ENCODE results near the gene NUSAP1. TPM values are rescaled to one million over a fixed set of nuclear protein-coding genes. Genes with fewer than 3 reads are reported as not detected.

NUSAP1 gene
- total and polyA plus RNA-seq, 10 of the 15 experiments (the other 5 are each of a cell fraction or from before 2014, with no cell fraction given) = 158 to 315 (median 229) TPM

- TF ChIP-seq, protein P1, sequence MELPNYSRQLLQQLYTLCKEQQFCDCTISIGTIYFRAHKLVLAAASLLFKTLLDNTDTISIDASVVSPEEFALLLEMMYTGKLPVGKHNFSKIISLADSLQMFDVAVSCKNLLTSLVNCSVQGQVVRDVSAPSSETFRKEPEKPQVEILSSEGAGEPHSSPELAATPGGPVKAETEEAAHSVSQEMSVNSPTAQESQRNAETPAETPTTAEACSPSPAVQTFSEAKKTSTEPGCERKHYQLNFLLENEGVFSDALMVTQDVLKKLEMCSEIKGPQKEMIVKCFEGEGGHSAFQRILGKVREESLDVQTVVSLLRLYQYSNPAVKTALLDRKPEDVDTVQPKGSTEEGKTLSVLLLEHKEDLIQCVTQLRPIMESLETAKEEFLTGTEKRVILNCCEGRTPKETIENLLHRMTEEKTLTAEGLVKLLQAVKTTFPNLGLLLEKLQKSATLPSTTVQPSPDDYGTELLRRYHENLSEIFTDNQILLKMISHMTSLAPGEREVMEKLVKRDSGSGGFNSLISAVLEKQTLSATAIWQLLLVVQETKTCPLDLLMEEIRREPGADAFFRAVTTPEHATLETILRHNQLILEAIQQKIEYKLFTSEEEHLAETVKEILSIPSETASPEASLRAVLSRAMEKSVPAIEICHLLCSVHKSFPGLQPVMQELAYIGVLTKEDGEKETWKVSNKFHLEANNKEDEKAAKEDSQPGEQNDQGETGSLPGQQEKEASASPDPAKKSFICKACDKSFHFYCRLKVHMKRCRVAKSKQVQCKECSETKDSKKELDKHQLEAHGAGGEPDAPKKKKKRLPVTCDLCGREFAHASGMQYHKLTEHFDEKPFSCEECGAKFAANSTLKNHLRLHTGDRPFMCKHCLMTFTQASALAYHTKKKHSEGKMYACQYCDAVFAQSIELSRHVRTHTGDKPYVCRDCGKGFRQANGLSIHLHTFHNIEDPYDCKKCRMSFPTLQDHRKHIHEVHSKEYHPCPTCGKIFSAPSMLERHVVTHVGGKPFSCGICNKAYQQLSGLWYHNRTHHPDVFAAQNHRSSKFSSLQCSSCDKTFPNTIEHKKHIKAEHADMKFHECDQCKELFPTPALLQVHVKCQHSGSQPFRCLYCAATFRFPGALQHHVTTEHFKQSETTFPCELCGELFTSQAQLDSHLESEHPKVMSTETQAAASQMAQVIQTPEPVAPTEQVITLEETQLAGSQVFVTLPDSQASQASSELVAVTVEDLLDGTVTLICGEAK (IDR thresholded peaks at IDR 0.05; ENCODE audit: borderline replicate concordance) = no peak
- peak; percentile 33; the same call in 1 of the 2 replicates for TF ChIP-seq HDGF (IDR thresholded peaks at IDR 0.05)
- TF ChIP-seq KAT2A (conservative IDR thresholded peaks at IDR 0.05; ENCODE audit: control insufficient read depth, low read depth, low read length) = no peak
- TF ChIP-seq, protein P2, sequence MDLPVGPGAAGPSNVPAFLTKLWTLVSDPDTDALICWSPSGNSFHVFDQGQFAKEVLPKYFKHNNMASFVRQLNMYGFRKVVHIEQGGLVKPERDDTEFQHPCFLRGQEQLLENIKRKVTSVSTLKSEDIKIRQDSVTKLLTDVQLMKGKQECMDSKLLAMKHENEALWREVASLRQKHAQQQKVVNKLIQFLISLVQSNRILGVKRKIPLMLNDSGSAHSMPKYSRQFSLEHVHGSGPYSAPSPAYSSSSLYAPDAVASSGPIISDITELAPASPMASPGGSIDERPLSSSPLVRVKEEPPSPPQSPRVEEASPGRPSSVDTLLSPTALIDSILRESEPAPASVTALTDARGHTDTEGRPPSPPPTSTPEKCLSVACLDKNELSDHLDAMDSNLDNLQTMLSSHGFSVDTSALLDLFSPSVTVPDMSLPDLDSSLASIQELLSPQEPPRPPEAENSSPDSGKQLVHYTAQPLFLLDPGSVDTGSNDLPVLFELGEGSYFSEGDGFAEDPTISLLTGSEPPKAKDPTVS (IDR thresholded peaks at IDR 0.05; ENCODE audit: low read depth, low read length) = no peak
- 0 out of 2 replicates have a peak, but pooled peaks have one; percentile 24 for TF ChIP-seq TAF1 (IDR thresholded peaks at IDR 0.05; ENCODE audit: borderline replicate concordance, low read depth, low read length)
- TF ChIP-seq BCL11A (IDR thresholded peaks at IDR 0.05; ENCODE audit: low read depth, low read length) = no peak
- TF ChIP-seq DPF2 (IDR thresholded peaks at IDR 0.05) = no peak
- TF ChIP-seq, protein P3, sequence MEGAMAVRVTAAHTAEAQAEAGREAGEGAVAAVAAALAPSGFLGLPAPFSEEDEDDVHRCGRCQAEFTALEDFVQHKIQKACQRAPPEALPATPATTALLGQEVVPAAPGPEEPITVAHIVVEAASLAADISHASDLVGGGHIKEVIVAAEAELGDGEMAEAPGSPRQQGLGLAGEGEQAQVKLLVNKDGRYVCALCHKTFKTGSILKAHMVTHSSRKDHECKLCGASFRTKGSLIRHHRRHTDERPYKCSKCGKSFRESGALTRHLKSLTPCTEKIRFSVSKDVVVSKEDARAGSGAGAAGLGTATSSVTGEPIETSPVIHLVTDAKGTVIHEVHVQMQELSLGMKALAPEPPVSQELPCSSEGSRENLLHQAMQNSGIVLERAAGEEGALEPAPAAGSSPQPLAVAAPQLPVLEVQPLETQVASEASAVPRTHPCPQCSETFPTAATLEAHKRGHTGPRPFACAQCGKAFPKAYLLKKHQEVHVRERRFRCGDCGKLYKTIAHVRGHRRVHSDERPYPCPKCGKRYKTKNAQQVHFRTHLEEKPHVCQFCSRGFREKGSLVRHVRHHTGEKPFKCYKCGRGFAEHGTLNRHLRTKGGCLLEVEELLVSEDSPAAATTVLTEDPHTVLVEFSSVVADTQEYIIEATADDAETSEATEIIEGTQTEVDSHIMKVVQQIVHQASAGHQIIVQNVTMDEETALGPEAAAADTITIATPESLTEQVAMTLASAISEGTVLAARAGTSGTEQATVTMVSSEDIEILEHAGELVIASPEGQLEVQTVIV (IDR thresholded peaks at IDR 0.05; ENCODE audit: borderline replicate concordance, partially characterized antibody) = no peak
- TF ChIP-seq RELB (IDR thresholded peaks at IDR 0.05; ENCODE audit: low read depth) = no peak
- TF ChIP-seq ATF7 (IDR thresholded peaks at IDR 0.05; ENCODE audit: low read depth) = no peak
- 0 out of 2 replicates have a peak, but pooled peaks have one; percentile 63 for TF ChIP-seq PAX8 (IDR thresholded peaks at IDR 0.05)
- TF ChIP-seq CTCF (IDR thresholded peaks at IDR 0.05 in 2 of 3, conservative IDR thresholded peaks at IDR 0.05 in 1 of 3; ENCODE audit: control insufficient read depth in 2 of 3, extremely low read depth in 1 of 3, insufficient read depth in 1 of 3, low read depth in 3 of 3, low read length in 3 of 3) = no peak
- TF ChIP-seq TCF12 (IDR thresholded peaks at IDR 0.05; ENCODE audit: low read depth, low read length) = no peak
- no peak for TF ChIP-seq NRF1 (conservative IDR thresholded peaks at IDR 0.05; ENCODE audit: low read depth, low read length)
- TF ChIP-seq, protein P4, sequence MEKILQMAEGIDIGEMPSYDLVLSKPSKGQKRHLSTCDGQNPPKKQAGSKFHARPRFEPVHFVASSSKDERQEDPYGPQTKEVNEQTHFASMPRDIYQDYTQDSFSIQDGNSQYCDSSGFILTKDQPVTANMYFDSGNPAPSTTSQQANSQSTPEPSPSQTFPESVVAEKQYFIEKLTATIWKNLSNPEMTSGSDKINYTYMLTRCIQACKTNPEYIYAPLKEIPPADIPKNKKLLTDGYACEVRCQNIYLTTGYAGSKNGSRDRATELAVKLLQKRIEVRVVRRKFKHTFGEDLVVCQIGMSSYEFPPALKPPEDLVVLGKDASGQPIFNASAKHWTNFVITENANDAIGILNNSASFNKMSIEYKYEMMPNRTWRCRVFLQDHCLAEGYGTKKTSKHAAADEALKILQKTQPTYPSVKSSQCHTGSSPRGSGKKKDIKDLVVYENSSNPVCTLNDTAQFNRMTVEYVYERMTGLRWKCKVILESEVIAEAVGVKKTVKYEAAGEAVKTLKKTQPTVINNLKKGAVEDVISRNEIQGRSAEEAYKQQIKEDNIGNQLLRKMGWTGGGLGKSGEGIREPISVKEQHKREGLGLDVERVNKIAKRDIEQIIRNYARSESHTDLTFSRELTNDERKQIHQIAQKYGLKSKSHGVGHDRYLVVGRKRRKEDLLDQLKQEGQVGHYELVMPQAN (conservative IDR thresholded peaks at IDR 0.05) = no peak
Measured at GRCh38 chr15:41423979-41424659, 91.4 kb downstream of the NUSAP1 start (continued).

Measured in GM12878 (cell line).